ENCODE results near the gene UBASH3B.
"Not testable (repeated sequence)": the region's sequence is repeated elsewhere in the genome, so short reads cannot be mapped to it uniquely, and the experiment has no call there.

Gene UBASH3B

GRCh38 chr11:122816761-122817520, 161.4 kb downstream of the UBASH3B start:
- no peak for DNase-seq

- DNase-seq, result no peak
These were observed 164.6 kb downstream of the UBASH3B start for GRCh38 chr11:122820158-122820557.

GRCh38 chr11:122821169-122821568, 165.6 kb downstream of the UBASH3B start:
- no peak for DNase-seq

- DNase-seq, result no peak
These were observed 166.7 kb downstream of the UBASH3B start for GRCh38 chr11:122822241-122822640.

- no peak for DNase-seq
These were observed 168.0 kb downstream of the UBASH3B start for GRCh38 chr11:122823564-122823963.

GRCh38 chr11:122829371-122829770, 173.8 kb downstream of the UBASH3B start:
- DNase-seq, result not testable (repeated sequence)

- not testable (repeated sequence) for DNase-seq
These were observed 176.8 kb downstream of the UBASH3B start for GRCh38 chr11:122832297-122832696.

- DNase-seq, result no peak
These were observed 177.4 kb downstream of the UBASH3B start for GRCh38 chr11:122832721-122833470.

- DNase-seq, result no peak
These were observed 178.4 kb downstream of the UBASH3B start for GRCh38 chr11:122833846-122834464.

GRCh38 chr11:122836916-122837315, 181.4 kb downstream of the UBASH3B start:
- no peak for DNase-seq

GRCh38 chr11:122837528-122838346, 182.2 kb downstream of the UBASH3B start:
- DNase-seq, result no peak

GRCh38 chr11:122843281-122844141, 188.0 kb downstream of the UBASH3B start:
- no peak for DNase-seq

GRCh38 chr11:122847466-122847865, 191.9 kb downstream of the UBASH3B start:
- no peak for DNase-seq

- DNase-seq, result no peak
These were observed 192.7 kb downstream of the UBASH3B start for GRCh38 chr11:122848186-122848585.

GRCh38 chr11:122850076-122850631, 194.6 kb downstream of the UBASH3B start:
- peak; percentile 40 for DNase-seq

- no peak for DNase-seq
These were observed 195.9 kb downstream of the UBASH3B start for GRCh38 chr11:122851366-122851966.

GRCh38 chr11:122852074-122852795, 196.7 kb downstream of the UBASH3B start:
- DNase-seq, result peak; percentile 49

GRCh38 chr11:122852796-122853160, 197.3 kb downstream of the UBASH3B start:
- DNase-seq, result no peak

- peak; percentile 32 for DNase-seq
These were observed 197.7 kb downstream of the UBASH3B start for GRCh38 chr11:122853261-122853660.

- peak; percentile 80 for DNase-seq
These were observed 198.5 kb downstream of the UBASH3B start for GRCh38 chr11:122853971-122854446.
